GM23248 (cell line): ENCODE data around the gene RHOB.

Experiments
- EZH2 ChIP-seq: fragments of 200-600 bp; sonication (generic); IDR thresholded peaks from 2 replicates; pipeline ENCODE4 v1.6.1; 2018; ENCODE audit warnings: antibody characterized with exemption, mild to moderate bottlenecking; ENCODE audit not compliant: insufficient read depth, poor library complexity, severe bottlenecking
- EZH2phosphoT487 ChIP-seq: fragments of 200-600 bp; sonication (generic); IDR thresholded peaks from 2 replicates; pipeline ENCODE4 v1.6.1; 2018; ENCODE audit warnings: antibody characterized with exemption, moderate library complexity, mild to moderate bottlenecking, low read depth; ENCODE audit not compliant: insufficient read depth

GRCh38 chr2:20418519-20418918 is 28.4 kb upstream of the RHOB start:
- TF ChIP-seq EZH2 (no peak), EZH2phosphoT487 (no peak)
